BJ (cell line): ENCODE measurements around the gene TMSB4X. TPM values are rescaled to one million over a fixed set of nuclear protein-coding genes. Genes with fewer than 3 reads are reported as not detected.

ENCODE experiments used
- CTCF ChIA-PET: fragments of 350-600 bp; formaldehyde crosslinking; extraction: SDS; loops from one replicate; lab custom pipeline; 2021; ENCODE audit warnings: antibody characterized with exemption, inconsistent platforms; lab: Yijun Ruan, JAX
- POLR2A ChIA-PET: fragments of 300-600 bp; sonication (Branson Sonifier 250); formaldehyde crosslinking; extraction: SDS; loops from one replicate; lab custom pipeline; 2021; ENCODE audit warnings: antibody characterized with exemption; lab: Charles Lee
- DNase-seq: peaks from one replicate; pipeline ENCODE4 v3.0.0-alpha.2; 2011; ENCODE audit warnings: low read depth
- H3K27me3 ChIP-seq: 2 replicates; pipeline ENCODE4 v1.6.0; 2011; ENCODE audit warnings: low read length; ENCODE audit not compliant: control insufficient read depth, insufficient read depth
- H3K36me3 ChIP-seq: 2 replicates; pipeline ENCODE4 v1.5.1; 2011; ENCODE audit warnings: low read length; ENCODE audit not compliant: control insufficient read depth, insufficient read depth
- H3K4me3 ChIP-seq: 2 replicates; pipeline ENCODE4 v1.5.1; 2011; ENCODE audit warnings: low read depth, mild to moderate bottlenecking, control low read depth, low read length
- CTCF ChIP-seq: IDR thresholded peaks from 2 replicates; pipeline ENCODE4 v1.5.1; 2011; ENCODE audit warnings: low read depth, mild to moderate bottlenecking, control low read depth, inconsistent platforms, low read length, moderate library complexity; ENCODE audit not compliant: insufficient read depth
- polyA plus RNA-seq: library from polyadenylated mRNA; depleted of rRNA; stranded (reverse); fragments of >200 nt; gene quantifications from 2 replicates; pipeline ENCODE4 v1.2.3, GENCODE V29; 2011

Gene TMSB4X
- polyA plus RNA-seq, 1 experiment: 2,469 TPM

- POLR2A ChIA-PET: no interaction called here
- CTCF ChIA-PET: interaction anchor here (0.7 kb wide), 1 partner anchor 20 kb away, joined by 4 read pairs; no protein-coding TSS in a partner anchor
- H3K27me3 ChIP-seq: no peaks in the 10 kb centered on the region
- TF ChIP-seq CTCF: no peak
- no peak for DNase-seq
- H3K4me3 ChIP-seq: no peak overlapping the region
- no peaks in the 10 kb centered on the region for H3K36me3 ChIP-seq
Observed at GRCh38 chrX:12986164-12986779, 11.4 kb downstream of the TMSB4X start.

- ChIA-PET CTCF (interaction anchor here (0.7 kb wide), 1 partner anchor 20 kb away, joined by 4 read pairs; no protein-coding TSS in a partner anchor), POLR2A (no interaction called here)
- Histone ChIP-seq H3K36me3 (no peaks in the 10 kb centered on the region), H3K4me3 (no peak overlapping the region), H3K27me3 (no peaks in the 10 kb centered on the region)
- TF ChIP-seq CTCF: no peak
- DNase-seq: no peak
Observed at GRCh38 chrX:12986886-12987285, 12.0 kb downstream of the TMSB4X start.

- POLR2A ChIA-PET: no interaction called here
Observed at GRCh38 chrX:12987340-12987739, 12.4 kb downstream of the TMSB4X start.

GRCh38 chrX:12987900-12988594 is 13.1 kb downstream of the TMSB4X start:
- no peak overlapping the region for H3K4me3 ChIP-seq
- no peak for DNase-seq
- CTCF ChIA-PET: no interaction called here
- no peaks in the 10 kb centered on the region for H3K27me3 ChIP-seq
- POLR2A ChIA-PET: no interaction called here
- H3K36me3 ChIP-seq: no peaks in the 10 kb centered on the region
- TF ChIP-seq CTCF: no peak

More at GRCh38 chrX:12987340-12987739, 12.4 kb downstream of the TMSB4X start:
- H3K4me3 ChIP-seq: no peak overlapping the region
- H3K36me3 ChIP-seq: no peaks in the 10 kb centered on the region
- DNase-seq: no peak
- H3K27me3 ChIP-seq: no peaks in the 10 kb centered on the region
- CTCF ChIA-PET: interaction anchor here (0.7 kb wide), 1 partner anchor 19 kb away, joined by 4 read pairs; no protein-coding TSS in a partner anchor
- no peak for TF ChIP-seq CTCF

- DNase-seq: no peak
- ChIA-PET POLR2A (no interaction called here), CTCF (no interaction called here)
- Histone ChIP-seq H3K4me3 (no peak overlapping the region), H3K27me3 (no peaks in the 10 kb centered on the region), H3K36me3 (no peaks in the 10 kb centered on the region)
- no peak for TF ChIP-seq CTCF
Observed at GRCh38 chrX:12988797-12989196, 13.9 kb downstream of the TMSB4X start.
